ENCODE measurements around the gene LYPD1.

GRCh38 chr2:132640116-132640515 is 29.9 kb downstream of the LYPD1 start:
- TF ChIP-seq POLR2A (IDR thresholded peaks at IDR 0.05; ENCODE audit: low read length) (no peak), GATA1 (IDR thresholded peaks at IDR 0.05; ENCODE audit: low read depth, low read length) (no peak)

Data from erythroblast (primary cell).